HG03442 (cell line): ENCODE results near the gene NOXO1.
"Not testable (repeated sequence)": the region's sequence is repeated elsewhere in the genome, so short reads cannot be mapped to it uniquely, and the experiment has no call there.

Source experiments
- ATAC-seq: cut with Tn5 transposase; IDR thresholded peaks from one replicate; pipeline ENCODE4 v1.9.1; 2021; ENCODE audit warnings: mild to moderate bottlenecking, moderate library complexity; ENCODE audit not compliant: unreplicated experiment

Gene NOXO1

DNA sequence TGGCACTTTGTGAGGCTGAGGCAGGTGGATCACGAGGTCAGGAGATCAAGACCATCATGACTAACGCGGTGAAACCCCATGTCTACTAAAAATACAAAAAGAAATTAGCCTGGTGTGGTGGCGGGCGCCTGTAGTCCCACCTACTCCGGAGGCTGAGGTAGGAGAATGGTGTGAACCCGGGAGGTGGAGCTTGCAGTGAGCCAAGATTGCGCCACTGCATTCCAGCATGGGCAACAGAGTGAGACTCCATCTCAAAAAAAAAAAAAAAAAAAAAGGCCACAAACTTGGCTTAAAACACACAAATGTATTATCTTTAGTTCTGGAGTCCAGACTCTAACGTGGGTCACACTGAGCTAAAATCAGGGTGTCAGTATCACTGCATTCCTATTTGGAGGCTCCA is 30.5 kb upstream of the NOXO1 start:
- not testable (repeated sequence) for ATAC-seq

DNA sequence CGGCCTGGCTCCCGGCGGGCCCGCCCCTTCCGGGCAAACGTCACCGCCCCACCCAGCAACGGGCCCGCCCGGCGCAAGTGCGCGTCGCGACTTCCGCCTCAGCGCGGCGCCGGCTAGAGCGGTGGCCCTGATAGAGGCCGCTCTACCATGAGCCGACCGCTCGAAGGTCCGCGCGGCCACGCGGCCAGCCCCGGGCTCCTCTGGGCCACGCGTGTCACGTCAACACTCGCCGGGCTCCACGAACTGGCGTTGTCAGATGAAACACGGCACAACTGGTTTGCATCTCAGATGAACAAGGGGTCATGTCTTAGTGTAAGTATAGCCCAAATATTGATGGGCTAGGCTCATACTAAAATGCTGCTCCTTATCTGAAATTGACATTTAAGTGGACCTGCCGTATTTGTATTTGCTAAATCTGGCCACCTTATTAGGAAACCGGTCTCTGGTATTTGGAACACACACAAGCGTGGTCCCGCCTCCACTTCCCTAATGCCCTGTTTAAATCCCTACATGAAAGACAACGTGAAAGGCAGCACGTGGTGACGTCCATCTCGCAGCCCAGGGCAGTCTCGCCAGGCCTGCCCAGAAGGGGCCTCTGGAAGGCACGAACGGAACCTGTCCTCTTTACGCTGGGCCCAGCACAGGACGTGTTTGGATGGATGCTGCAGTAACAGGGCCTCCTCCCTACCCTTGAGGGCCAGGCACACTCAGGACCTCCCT is 28.7 kb upstream of the NOXO1 start, which contains the start of gene ZNF598:
TSS of gene ZNF598 (minus strand) at position 31 of the 720 bp plus-strand sequence.
- peak; percentile 74 for ATAC-seq

DNA sequence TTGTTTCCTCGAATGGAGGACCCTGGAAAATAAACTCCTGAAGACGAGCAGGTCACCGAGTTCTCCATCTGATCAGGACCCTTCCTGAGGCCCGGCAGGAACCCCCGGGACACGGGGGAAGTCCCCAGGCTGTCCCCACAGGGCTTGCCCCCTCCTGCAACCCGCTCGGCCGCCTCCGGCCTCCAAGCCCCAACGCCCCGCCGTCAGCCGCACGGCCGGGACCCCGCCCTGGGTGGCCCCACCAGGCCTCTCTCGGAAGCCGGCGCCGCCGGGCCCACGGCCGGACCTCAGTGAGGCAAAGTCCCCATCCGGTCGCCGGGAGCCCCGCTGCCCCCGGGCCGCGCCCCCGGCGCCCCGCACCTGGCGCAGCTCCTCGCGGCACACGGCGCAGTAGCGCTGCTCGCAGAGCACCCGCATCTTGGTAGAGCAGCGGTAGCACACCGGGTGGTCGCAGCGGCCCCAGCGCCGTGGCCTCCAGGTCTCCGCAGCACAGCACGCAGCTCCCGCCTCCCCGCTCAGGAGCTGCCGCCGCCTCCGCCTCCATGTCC is 28.0 kb upstream of the NOXO1 start:
- peak; percentile 28 for ATAC-seq

DNA sequence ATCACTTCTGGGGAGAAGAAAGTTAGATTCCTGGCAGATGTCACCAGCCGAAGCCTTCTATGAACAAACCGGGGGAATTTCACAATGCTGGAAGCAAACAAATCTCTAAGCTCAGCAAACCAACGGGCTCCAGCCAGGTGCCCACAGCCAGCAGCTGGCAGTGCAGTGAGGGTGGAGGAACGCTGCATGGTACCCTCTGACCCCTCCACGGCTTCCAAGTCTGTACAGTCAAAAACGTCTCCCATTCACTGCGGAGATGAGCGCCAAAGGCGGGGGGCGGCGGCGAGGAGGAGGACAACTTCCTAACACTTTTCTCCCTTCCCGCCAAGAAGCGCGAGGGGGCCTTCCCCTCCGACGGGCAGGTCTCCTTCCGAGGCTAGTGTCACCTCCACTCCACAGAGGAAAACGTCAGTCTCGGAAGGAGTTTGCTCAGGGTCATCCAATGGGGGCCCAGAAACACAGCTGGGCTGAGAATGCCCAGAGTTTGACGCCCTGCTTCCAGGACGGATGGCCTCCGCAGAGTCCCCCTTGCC is 27.4 kb upstream of the NOXO1 start:
- ATAC-seq: no peak

DNA sequence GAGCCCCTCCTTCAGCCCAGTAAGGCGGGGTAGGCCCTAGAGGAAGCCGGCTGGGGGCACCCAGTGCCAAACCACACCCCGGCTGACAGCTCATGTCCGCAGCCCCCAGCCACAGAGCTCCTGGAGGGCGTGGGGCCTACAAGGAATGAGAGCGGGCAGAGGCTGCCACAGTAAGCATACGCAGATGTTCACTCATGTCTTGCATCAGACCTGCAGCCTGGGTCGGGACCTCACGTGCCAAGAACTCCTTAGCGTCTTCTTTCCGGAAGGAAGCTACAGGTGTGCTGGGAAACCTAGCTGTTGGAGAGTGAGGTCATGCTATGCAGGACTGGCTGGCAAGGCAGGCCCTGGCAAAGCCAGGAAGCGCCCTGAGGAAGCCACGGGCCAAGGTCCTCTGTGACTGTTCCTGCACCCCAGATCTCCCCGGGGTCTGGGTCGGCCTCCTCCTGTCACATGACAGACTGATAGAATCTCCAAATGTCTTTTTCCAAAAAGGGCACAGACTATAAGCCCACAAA is 26.8 kb upstream of the NOXO1 start:
- ATAC-seq: no peak

DNA sequence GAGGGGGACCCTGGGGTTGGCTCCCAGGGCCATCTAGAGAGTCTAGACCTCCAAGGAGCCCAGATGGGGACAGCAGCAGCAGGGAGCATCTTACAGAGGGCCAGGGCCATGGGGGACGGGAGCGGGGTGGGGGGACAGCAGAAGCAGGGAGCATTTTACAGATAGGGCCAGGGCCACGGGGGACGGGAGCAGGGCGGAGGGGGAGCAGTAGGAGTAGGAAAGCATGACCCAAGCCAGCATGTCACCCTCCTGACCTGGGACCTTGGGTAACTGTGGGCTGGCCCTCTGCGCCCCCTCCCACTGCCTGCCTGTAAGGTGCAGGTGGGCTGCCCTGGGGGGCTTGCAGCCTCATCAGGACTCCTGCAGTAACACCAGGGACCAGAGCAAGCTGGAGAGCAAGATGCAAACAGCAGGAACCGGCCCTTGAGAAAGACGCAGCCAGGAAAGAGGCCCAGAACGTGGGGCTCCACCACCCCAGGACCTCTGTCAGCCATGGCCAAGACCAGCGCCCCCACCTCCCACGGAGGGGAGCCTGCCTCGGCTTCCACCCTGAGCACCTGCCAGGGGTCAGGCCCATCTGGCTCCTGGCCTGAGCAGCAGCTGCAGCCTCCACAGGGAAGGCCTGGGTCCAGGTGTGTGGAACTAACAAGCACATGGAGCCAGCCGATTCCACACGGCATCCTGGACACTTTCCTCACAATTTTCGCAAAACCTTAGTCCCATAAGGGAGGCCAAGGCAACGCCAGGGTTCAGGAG is 26.0 kb upstream of the NOXO1 start:
- no peak for ATAC-seq

DNA sequence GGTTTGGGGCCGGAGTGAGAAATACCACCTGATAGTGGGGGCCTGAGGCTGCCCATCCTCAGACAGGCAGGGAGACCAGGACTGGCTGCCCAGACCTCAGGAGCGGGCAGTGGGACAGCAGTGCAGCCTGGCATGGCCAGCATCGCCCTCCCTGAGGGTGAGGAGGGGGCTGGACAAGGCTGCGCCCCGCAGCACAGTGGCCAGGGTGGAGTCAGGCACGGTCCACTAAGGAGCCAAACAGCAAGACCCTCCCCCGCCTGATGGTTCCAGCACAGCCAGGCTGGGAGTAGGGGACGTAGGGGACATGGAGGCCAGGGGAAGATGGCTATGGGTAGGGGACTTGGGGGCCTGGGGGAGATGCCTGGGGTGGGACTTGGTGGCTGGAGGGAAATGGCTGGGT is 25.0 kb upstream of the NOXO1 start:
- ATAC-seq: no peak

DNA sequence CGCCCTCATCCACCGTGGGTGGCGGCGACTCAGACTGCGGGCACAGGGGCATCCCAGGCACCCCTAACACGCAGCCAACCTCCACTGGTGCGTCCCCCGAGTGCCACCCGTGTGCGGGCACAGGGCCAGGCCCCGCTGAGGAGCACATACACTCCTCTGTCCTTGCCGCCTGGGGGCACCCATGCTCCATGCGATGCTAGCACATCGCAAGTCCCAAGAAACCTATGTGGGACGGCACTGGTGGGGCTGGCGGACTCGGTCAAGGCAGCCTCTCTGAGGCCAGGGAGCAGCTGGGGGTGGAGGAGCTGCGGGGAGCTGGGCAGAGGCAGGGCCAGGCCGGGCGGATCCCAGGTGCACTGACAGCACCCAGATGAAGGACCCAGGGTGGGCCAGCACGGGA is 24.4 kb upstream of the NOXO1 start:
- no peak for ATAC-seq

DNA sequence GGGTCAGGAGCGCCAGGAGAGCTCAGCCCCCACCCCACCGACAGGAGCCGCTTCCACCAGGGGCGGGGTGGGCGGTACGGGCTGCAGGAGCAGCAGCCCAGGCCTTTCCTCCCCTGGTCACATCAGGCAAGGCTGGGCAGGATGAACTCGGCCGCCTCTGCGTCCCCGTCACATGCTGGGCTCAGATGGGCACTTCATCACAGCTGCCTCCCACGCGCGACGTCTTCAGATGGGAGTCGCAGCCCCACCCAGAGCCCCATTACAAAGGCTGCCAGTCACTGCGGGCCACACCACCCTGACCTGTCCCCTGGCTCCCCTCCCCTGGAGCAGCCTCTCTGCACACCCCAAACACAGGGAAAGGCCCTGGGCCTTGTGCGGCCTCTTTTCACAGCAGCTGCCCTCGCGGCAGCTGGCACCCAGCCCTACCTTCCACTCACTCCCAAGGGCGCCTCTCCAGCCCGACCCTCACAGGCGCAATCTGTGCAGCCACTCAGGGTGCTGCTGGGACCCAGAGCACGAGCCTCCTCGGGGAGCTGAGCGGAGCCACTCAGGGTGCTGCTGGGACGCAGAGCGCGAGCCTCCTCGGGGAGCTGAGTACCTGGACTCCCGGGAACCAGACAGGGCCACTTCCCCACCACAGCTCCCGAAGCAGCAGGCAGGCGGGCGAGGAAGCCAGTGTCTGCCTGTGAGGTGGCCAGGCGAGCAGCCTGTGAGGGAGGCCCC is 23.7 kb upstream of the NOXO1 start:
- ATAC-seq: no peak

DNA sequence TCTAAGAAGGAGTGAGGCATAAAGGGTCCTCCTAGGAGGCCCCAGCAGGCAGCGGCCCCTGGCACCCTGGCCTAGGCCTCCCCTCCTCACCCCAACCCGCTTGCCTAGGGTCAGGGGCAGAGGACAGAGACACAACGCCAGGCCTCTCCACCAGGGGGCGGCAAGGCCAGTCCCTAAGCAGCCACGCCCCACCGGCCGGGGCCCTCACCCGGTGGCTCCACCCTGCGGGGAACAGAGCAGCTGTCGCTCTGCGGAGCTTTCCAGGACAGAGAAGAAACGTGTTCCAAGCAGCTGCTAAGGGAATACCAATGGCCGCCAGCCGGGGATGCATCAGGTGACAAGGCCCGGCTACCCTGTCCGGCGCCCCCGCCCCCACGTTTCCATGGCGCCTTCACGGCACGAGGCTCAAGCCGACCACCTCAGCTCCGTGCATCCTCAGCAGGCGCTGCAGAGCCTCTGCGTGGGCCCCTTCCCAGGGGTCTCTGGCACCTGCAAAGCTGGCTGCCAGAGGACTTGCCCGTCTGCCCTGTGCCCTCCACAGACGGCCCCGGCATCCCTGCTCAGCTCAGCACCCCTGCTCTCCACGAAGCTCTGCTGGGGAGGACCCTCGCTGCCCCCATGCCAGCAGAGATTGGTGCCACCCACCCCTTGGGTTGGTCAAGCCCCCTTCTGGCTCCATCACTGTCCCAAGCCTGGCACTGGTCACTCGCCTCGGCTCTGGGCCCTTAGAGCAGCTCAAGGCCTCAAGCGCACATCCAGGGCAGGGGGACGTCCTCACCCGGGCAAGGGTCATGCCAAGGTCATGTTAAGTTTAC is 22.8 kb upstream of the NOXO1 start:
- peak; percentile 70 for ATAC-seq

DNA sequence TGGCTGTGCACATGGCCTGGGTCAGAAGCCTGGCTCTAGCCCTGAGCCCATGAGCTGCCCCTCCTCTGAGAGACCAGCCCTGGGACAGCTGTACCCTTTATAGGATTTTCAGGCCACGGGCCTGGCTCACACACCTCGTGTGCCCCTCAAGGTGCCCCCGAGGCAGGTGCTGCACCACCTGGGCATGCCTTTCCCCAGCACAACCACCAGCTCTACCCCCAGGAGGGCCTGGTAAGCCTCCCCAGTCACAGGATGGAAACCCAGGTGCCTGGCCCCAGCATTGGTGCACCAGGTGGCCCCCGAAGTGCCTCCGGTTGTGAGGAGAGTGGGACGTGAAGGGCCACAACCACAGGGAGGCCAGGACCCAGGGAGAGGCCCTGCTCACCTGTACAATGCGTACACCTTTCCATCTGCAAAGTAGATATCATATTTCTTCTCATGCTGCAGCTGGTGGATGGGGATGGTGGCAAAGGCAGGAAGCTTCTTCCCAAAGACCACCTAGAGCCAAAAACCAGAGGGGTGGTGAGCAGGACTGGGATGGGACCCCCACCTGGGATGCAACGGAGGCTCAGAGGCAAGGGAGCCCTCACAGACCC is 22.1 kb upstream of the NOXO1 start:
- ATAC-seq: no peak

DNA sequence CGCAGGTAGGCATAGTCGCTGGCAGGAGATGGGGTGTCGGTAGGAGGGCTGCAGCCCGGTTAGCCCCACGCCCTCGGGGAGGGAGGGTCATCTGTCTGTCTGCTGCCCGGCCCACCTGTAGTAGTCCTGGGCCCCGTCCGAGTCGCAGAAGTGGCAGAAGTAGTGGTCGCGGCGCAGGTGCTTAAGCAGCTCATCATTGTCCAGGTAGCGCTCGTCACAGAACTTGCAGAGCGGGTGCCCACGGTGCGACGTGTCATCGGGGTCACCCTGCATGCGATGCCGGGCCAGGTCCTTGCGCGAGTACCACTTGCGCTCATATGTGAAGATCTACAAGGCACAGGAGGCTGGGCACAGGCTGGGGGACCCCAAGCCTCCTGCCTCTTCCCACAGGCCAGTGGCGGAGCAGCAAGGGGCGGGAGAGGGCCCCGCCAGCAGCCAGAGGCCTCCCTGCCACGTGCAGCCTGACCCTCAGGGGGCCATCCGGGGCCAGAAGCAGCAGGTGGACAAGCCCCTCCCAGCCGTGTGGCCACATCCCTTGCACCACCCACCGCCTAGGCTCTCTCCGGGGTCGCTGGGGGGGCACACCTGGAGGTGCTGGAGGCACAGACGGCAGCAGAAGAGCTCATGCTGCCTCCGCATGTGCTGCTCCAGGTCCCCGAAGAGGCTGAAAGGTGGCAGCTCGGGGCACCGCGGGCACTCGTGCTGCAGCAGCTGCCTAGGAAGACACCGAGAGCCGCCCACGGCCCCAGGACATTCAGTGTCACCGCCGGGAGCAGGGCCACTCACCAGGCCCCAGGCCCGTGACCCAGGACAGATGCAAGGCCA is 21.3 kb upstream of the NOXO1 start:
- no peak for ATAC-seq

DNA sequence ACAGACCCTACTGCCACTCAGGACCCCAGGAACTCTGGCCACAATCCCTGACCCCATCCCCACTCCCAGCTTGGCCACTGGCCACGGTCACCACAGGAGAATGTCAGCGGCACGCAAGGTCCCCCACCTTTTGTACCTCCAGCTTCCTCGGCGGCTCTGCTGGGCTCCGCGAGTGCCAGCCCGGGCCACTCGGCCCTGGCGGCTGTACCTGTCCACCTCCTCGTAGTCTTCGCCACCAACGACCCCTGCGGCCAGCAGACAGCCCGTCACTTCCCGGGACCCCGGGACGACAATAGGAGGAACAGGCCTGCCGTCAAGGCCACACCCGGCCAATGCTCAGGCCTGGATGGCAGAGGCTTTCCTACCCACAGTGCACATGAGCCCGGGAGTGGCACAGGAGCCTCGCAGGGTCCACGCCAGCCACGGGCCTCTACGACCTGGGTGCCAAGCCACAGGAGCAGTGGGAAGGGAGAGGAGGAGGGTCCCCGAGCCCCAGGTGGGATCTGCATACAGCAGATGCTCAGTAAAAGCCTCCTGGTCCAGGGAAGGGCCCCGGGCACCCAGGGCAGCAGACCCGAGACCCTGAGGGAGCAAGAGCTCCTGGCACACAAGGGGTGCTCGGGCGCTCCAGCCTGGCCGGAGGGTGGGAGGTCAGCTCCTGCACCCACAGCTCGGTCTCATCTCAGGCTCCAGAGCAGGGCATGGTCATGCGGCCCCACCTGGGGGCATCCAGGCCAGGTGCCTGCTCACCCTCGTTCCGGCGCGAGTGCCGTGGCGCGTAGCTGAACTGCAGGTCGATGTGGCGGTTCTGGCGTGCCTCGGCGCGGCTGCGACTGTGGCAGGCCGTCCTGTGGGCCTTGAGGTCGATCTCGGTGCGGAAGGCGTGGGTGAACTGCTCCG is 20.4 kb upstream of the NOXO1 start:
- no peak for ATAC-seq

DNA sequence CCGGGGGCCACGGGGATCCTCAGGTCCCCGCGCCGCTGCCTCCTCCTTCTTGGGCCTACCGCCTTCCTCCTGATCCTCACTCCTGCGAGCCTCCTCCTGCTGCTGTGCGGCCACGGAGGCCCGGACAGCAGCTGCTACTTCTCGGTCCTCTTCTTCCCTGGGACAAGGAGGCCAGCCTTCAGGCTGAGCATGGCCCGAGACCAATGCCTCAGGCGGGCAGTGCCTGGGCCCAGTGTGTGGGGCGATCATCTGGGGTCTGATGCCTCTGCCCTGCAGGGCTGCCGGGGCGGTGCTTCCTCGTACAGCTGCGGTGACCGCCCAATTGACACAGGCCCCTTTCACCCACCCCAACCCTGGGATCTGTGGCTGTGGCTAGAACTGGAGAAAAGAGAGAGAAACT is 19.8 kb upstream of the NOXO1 start:
- ATAC-seq: no peak

DNA sequence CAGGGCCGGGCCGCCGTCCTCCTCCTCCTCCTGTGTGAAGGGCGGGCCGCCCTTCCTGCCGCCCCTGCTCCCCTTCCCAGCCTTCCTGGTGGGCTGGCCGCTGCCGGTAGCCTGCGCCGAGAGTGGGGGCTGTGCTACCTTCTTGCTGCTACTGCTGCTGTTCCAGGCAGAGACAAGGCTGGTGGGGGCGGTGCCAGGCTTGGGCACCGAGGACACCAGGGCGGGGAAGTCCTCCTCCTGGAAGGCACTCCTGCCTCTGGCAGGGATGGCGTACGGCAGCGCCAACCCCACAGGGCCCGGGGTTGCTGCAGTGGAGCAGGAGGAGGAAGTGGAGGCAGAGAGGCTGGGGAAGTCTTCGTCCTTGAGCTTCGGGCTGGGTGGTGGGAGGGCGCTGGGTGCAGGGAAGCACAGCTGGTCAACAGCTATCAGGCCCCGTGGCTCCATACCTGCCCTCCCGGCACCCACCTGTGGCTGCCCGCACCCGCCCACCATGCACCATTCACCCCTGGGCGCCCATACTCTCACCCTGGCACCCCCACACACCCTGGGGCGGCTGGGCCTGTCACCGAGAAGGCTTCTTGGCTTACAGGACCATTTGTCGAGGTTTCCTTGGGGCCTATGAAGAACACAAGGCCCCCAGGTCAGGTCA is 18.7 kb upstream of the NOXO1 start:
- ATAC-seq: no peak

DNA sequence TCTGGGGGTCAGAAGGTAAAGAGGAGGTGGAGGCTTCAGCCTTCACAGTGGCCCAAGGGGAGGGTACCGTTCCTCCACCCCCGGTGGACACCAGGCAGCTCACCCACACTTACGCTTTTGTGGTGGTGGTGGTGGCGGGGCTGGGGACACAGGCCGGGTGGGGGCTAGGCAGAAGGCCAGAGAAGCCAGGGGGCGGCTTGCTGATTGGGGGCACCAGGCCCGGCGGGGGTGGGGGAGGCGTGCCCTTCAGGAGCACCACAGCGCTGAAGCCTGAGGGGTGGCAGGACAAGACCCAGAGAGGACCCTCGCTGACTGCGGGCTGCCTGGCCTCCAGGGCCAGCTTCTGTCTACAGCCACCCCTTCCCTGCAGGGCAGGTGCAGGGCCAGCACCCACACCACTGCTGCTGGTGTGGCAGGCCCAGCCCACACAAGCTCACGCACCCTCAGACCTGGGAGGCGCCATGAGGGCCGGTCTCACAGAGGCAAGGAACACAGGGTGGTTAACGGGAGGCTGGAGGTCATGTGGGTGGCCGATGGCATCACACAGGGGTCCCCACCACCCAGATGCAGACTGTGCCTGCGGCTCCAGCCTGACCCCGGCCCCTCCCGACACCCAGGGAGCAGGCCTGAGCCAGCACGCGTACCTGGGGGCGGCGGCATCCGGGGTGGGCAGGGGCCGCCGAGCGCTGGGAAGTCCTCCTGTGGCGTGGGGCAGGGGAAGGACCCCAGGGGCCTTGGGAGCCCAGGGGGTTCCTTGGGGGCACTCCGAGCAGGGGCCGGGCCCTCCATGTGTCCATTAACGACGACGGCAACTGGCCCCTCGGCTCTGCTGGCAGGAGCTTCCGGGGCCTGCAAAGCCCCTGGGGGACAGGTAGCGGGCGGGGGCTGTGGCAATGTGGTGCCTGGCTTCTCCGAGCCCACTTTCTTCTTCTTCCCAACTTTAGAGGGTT is 17.9 kb upstream of the NOXO1 start:
- ATAC-seq: no peak
